Measurements from ENCODE around the gene S100G.

S100G gene

DNA sequence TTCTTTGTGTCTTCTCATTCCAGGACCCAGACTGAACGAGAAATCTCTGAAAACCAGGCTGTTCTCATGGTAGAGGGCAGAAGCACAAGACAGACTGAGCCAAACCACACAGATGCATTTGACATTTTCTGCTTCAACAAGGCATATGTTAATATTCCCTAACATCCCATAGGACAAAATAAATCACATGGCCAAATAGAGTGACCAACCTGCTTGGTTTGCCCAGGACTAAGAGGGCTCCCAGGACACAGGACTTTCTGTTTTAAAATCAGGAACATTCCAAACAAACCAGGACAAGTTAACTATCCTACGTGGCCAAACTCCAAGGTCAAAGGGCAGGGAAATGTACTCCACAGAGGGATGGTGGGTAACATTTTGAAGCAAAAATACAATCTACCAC lies 50.8 kb downstream of the S100G start:
- Histone ChIP-seq H3K27me3 (ENCODE audit: control insufficient read depth, insufficient read depth, low read length, poor library complexity, severe bottlenecking) (no peaks in the 10 kb centered on the region), H3K4me1 (ENCODE audit: control insufficient read depth, insufficient read depth, low read length) (no peaks in the 10 kb centered on the region), H3K9me3 (ENCODE audit: control insufficient read depth, low read length) (no peaks in the 10 kb centered on the region), H3K36me3 (ENCODE audit: control insufficient read depth, insufficient read depth, low read length) (peaks cover 4% of the 10 kb centered on the region), H3K4me3 (ENCODE audit: insufficient read depth, low read depth, low read length) (no peak overlapping the region), H3K27ac (ENCODE audit: insufficient read depth, low read depth, low read length, poor library complexity, severe bottlenecking) (no peak overlapping the region)
- WGBS, 2 experiments, result 90 to 100% methylated on average over 1 to 2 of the region's 2 CpGs

- Histone ChIP-seq H3K27ac (ENCODE audit: insufficient read depth, low read depth, low read length, poor library complexity, severe bottlenecking) (no peak overlapping the region), H3K4me3 (ENCODE audit: insufficient read depth, low read depth, low read length) (no peak overlapping the region), H3K4me1 (ENCODE audit: control insufficient read depth, insufficient read depth, low read length) (no peaks in the 10 kb centered on the region), H3K36me3 (ENCODE audit: control insufficient read depth, insufficient read depth, low read length) (peaks cover 4% of the 10 kb centered on the region), H3K9me3 (ENCODE audit: control insufficient read depth, low read length) (no peaks in the 10 kb centered on the region), H3K27me3 (ENCODE audit: control insufficient read depth, insufficient read depth, low read length, poor library complexity, severe bottlenecking) (no peaks in the 10 kb centered on the region)
- 93 to 97% methylated on average over 15 of the region's 15 CpGs for WGBS, 2 experiments
Measured at GRCh38 chrX:16702700-16703599, 53.0 kb downstream of the S100G start.

Data from ectodermal cell (in vitro differentiated cells).